ENCODE measurements around the gene KRTAP10-4.
"Not testable (repeated sequence)": the region's sequence is repeated elsewhere in the genome, so short reads cannot be mapped to it uniquely, and the experiment has no call there.

- TF ChIP-seq BMI1 (IDR thresholded peaks at IDR 0.05; ENCODE audit: borderline replicate concordance); CTCF (IDR thresholded peaks at IDR 0.05 in 2 of 3, conservative IDR thresholded peaks at IDR 0.05 in 1 of 3; ENCODE audit: control insufficient read depth in 2 of 3, extremely low read depth in 1 of 3, insufficient read depth in 1 of 3, low read depth in 3 of 3, low read length in 3 of 3): not testable (repeated sequence)
Measured at GRCh38 chr21:44610157-44610843, 36.8 kb downstream of the KRTAP10-4 start.

Data from GM12878 (cell line).